ENCODE data around the gene MRPL10. TPM values are rescaled to one million over a fixed set of nuclear protein-coding genes. Genes with fewer than 3 reads are reported as not detected.

MRPL10 gene
- total RNA-seq (2022; extraction: Qiagen RNA extraction; ENCODE audit: low read depth): 87.6 to 113 TPM (median 96.3 TPM) in 5 replicates

DNA sequence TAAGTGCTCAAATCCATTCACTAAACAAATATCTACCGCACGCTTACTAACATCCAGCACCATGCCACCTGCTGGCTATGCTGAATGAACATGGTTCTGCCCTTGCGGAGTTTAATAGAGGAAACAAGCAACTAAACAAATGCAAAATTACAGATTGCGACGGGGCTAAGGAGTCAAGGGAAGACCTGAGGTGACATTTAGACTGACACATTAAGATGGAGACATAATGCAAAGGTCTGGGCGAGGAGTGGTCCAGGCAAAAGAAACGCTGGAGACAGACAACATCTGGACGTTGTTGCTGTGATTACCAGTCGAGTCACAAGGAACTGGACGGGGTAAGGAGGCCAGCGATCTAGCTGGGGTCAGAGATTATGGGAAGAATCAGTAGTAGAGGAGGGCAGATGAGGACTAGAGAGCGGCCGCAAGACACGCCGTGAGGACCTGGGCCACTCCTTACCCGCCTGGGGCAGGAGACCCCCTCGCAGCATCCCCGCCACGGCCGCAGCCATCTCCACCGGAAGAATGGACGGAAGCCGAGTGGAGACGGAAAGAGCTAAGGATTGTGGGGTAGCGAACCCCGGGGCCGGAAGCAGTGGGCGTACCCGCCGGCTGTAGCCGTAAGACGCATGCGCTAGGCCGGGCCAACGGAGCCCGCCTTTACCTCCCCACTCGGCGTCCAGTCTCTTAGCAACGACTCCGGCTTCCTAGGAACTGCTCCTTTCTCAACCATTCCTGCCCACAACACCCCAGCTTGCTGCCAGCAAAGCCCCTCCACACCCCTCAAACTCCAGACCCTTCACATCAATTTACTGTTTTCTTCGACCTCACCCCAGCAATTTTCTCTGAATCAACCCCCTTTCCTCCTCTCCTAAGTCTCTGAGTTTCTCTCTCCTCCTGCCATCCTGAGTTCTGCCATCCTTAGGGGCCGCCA is at the start of gene MRPL10, which contains the start of gene LRRC46:
Gene MRPL10 (minus strand): TSS at position 539 of the 931 bp plus-strand sequence. CDS start 30 bp downstream, at position 509.
Gene LRRC46 (plus strand): TSS at position 668 of the 931 bp plus-strand sequence. CDS start 320 bp downstream, outside the sequence.

DNA sequence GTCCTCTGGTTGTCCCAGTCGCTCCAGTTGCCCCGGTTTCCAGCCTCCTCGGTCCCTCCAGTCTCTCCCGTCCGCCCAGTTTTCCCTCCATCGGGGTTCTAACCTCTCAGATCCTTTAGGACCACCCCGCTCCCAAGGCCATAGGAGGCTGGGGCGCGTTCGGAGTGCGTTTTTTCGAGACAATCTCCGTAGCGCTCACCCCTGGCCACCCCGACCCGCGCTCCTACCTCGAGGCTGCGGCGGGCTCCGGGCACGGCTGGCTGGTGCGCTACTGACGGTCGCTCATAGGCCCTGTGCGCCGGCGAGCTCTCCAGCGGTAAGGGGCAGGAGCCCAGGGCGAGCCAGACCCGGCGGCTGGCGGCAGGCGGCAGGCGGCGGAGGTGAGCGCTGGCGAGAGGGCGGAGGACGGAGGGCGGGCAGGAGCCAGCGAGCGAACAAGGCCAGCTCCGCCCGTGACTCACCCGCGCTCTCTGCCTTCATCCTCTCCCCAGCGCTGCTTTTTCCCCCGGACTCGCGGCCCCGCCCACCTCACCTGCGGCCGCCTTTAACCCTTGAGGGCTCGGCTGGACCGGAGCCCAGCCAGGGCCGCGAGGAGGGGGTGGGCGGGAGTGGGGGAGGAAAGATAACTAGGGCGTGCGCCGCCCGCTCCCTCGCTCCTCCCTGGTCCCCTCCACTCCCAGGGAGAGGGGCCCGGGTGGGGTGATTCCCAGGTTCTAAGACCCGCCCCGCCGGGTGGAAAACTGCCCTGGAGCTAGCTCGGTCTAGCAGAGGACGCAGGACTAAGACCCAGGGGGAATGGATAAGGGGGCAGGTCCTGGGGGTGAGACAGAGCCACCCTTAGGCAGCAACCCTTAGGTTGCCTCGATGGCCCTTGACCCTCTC is 19.6 kb upstream of the MRPL10 start, which contains the start of gene SP6:
Gene SP6 (minus strand): TSS at position 472 of the 882 bp plus-strand sequence. CDS start 2,734 bp downstream, outside the sequence.

DNA sequence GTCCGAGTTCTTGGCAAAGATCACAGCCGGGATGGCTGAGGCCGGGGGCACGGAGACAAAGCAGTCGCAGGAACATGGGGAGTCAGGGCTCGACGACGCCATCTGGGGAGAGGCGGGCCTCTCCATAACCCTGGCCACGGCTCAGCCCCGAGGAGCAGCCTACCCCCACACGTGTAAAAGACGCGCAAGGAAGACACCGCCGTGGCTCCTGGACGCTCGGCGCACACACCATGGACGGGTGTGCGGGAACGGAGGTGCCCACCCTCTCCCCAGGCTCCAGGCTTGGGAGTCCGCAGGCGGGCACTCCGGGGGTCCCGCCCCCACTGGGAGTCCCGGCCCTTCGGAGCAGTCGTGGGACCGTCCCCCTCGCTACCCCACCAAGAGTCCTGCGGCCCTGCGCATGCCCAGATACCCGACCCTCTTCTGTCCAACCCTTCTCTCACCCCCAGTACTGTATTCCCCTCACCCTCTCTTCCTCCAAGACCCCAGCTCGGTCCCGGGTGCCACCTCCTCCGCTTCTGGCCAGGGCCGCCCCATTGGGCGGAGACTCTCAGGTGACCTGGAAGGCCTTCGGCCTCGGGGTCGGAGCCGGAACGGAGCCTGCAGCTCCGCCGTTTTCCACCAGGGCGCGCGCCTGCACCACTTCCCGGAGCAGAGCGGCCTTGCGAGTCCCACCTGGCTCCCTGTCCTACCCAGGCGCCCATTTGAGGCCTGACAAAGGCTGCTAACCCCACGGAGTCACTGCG is 9.6 kb upstream of the MRPL10 start, which contains the start of gene SCRN2:
Gene SCRN2 (minus strand): TSS at position 532 of the 746 bp plus-strand sequence. CDS start 430 bp downstream, at position 102.

DNA sequence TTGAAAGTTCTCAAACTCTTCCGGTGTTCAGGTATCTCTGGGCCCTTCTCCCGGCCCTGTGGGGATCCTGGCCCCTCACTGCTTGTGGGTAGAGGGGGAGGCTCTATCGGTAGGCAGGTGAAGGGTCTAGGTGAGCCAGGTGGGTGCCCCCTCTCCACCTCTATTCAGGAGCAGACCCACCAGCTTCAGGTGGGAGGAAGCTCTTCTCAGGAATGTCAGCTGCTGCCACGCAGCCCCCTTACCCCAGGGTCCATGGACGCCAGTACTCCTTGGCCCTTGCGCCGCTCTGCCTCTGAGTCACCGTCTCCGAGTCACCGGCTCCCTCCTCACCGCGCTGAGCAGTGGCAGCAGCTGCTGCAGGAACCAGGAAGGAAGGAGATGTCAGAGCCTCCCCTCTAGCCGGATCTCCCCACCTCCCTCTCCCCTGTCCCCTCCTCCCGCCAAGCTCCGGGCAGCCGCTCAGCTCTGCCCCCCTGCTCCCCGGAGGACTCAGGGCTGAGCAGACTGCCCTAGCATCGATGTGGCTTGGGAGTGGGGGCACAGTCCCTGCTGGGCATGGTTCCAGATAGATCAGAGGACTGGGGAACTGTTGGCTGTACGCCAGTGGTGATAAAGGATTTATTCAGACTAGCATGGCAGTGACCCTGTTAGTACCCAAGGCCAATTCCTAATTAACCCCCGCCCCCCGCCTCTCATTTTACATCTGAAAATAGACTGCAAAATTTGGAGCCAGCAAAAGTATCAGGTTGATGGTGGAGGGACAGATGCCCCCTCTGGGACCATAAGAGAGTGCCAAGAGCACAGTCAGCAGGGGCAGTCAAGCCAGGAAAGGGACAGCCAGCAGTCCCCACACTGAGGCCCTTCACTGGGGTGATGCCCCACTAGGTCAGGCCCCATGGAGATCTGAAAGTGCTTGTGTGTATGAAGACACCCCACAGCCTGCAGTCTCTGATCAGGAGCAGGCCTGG is 9.6 kb downstream of the MRPL10 start, which contains the start of gene OSBPL7:
Gene OSBPL7 (minus strand): TSS at position 371 of the 968 bp plus-strand sequence. CDS start 1,516 bp downstream, outside the sequence.

Other genes starting within 250 kb of the MRPL10 start
- gene KPNB1, start 181.6 kb downstream of the MRPL10 start, total RNA-seq (2022; extraction: Qiagen RNA extraction; ENCODE audit: low read depth): 304 to 452 TPM (median 331 TPM) in 5 replicates
- gene TBKBP1, start 137.4 kb downstream of the MRPL10 start, total RNA-seq (2022; extraction: Qiagen RNA extraction; ENCODE audit: low read depth): 3.8 to 6.6 TPM (median 5.6 TPM) in 5 replicates
- 0.05 to 0.07 TPM (median 0.07 TPM) in 4 of 5 replicates, not detected in the other for gene TBX21, start 98.3 kb downstream of the MRPL10 start, total RNA-seq (2022; extraction: Qiagen RNA extraction; ENCODE audit: low read depth)
- 7.2 to 9.4 TPM (median 8.9 TPM) in 5 replicates for gene OSBPL7, start 9.7 kb downstream of the MRPL10 start, total RNA-seq (2022; extraction: Qiagen RNA extraction; ENCODE audit: low read depth)
- 2.7 to 4.1 TPM (median 3.6 TPM) in 5 replicates for gene LRRC46, start 129 bp upstream of the MRPL10 start, total RNA-seq (2022; extraction: Qiagen RNA extraction; ENCODE audit: low read depth)
- 30.1 to 39.1 TPM (median 34.5 TPM) in 5 replicates for gene SCRN2, start 9.7 kb upstream of the MRPL10 start, total RNA-seq (2022; extraction: Qiagen RNA extraction; ENCODE audit: low read depth)
- gene SP6, start 19.6 kb upstream of the MRPL10 start, total RNA-seq (2022; extraction: Qiagen RNA extraction; ENCODE audit: low read depth): 2.6 to 3.0 TPM (median 2.8 TPM) in 5 replicates
- 15.8 to 17.2 TPM (median 16.7 TPM) in 5 replicates for gene SP2, start 64.7 kb upstream of the MRPL10 start, total RNA-seq (2022; extraction: Qiagen RNA extraction; ENCODE audit: low read depth)
- gene PNPO, start 110.0 kb upstream of the MRPL10 start, total RNA-seq (2022; extraction: Qiagen RNA extraction; ENCODE audit: low read depth): 20.8 to 23.3 TPM (median 21.6 TPM) in 5 replicates
- gene PRR15L, start 126.3 kb upstream of the MRPL10 start, total RNA-seq (2022; extraction: Qiagen RNA extraction; ENCODE audit: low read depth): 0.08 to 0.20 TPM (median 0.15 TPM) in 4 of 5 replicates, not detected in the other
- 104 to 121 TPM (median 107 TPM) in 5 replicates for gene CDK5RAP3, start 139.6 kb upstream of the MRPL10 start, total RNA-seq (2022; extraction: Qiagen RNA extraction; ENCODE audit: low read depth)
- gene COPZ2, start 206.3 kb upstream of the MRPL10 start, total RNA-seq (2022; extraction: Qiagen RNA extraction; ENCODE audit: low read depth): 14.9 to 18.9 TPM (median 17.5 TPM) in 5 replicates
- gene NFE2L1, start 216.8 kb upstream of the MRPL10 start, total RNA-seq (2022; extraction: Qiagen RNA extraction; ENCODE audit: low read depth): 103 to 115 TPM (median 110 TPM) in 5 replicates